Tibial nerve (tissue), 4 donors: Measurements from ENCODE around the gene PDE8B. TPM values are rescaled to one million over a fixed set of nuclear protein-coding genes. Genes with fewer than 3 reads are reported as not detected.

Source experiments
- DNase-seq, 2 donors: peaks; one replicate each; pipeline ENCODE4 v3.0.0-alpha.2; 2019; ENCODE audit warnings: low spot score in 2 of 2
- H3K27ac ChIP-seq, 4 donors: fragments of 200-600 bp; sonication (generic) in 3 of 4; one replicate each; pipeline ENCODE4 v1.5.1; 2017 to 2019; ENCODE audit warnings: mild to moderate bottlenecking in 1 of 4
- H3K27me3 ChIP-seq, 2 donors: fragments of 200-600 bp; sonication (generic) in 1 of 2; one replicate each; pipeline versions ENCODE4 v1.5.1 to v1.6.0; 2017 to 2019
- H3K36me3 ChIP-seq, 3 donors: fragments of 200-600 bp; sonication (generic); one replicate each; pipeline ENCODE4 v1.5.1; 2018 to 2019
- H3K4me1 ChIP-seq, 4 donors: fragments of 200-600 bp; sonication (generic) in 3 of 4; one replicate each; pipeline ENCODE4 v1.5.1; 2017 to 2019
- H3K4me3 ChIP-seq, 4 donors: fragments of 200-600 bp; sonication (generic) in 3 of 4; one replicate each; pipeline ENCODE4 v1.5.1; 2017 to 2019; ENCODE audit warnings: mild to moderate bottlenecking in 1 of 4, moderate library complexity in 1 of 4
- H3K9me3 ChIP-seq, 4 donors: fragments of 200-600 bp; sonication (generic) in 3 of 4; one replicate each; pipeline ENCODE4 v1.5.1; 2017 to 2019
- CTCF ChIP-seq, 5 experiments: fragments of 200-600 bp in 3 of 5; fragments of 450-650 bp in 2 of 5; sonication (generic) in 3 of 5; IDR thresholded peaks; one replicate each; pipeline ENCODE4 v1.5.1; 2016 to 2019; ENCODE audit warnings: antibody characterized with exemption in 5 of 5, mild to moderate bottlenecking in 3 of 5, moderate library complexity in 2 of 5
- EP300 ChIP-seq, 2 donors: sonication (generic); formaldehyde crosslinking; IDR thresholded peaks; one replicate each; pipeline ENCODE4 v1.6.1; 2017; ENCODE audit warnings: antibody characterized with exemption in 2 of 2, mild to moderate bottlenecking in 1 of 2
- POLR2A ChIP-seq, 2 donors: fragments of 450-650 bp; IDR thresholded peaks; one replicate each; pipeline ENCODE4 v1.6.1; 2017; ENCODE audit warnings: antibody characterized with exemption in 2 of 2, mild to moderate bottlenecking in 2 of 2, moderate library complexity in 2 of 2
- WGBS, 2 donors: methylation state at CpG; one replicate each; pipeline ENCODE4 v1.1.5; 2018; 5-methylcytosine and 5-hydroxymethylcytosine counted together
- total RNA-seq, 4 donors: library from RNA; depleted of rRNA; stranded (reverse); fragments of >200 nt; gene quantifications; one replicate each; pipeline ENCODE4 v1.1.0, GENCODE V29; 2016

The PDE8B gene
- total RNA-seq, 4 donors from 2014 or later: 6.3 to 8.8 (median 7.2) TPM

GRCh38 chr5:77223653-77224052 lies 13.2 kb downstream of the PDE8B start:
- WGBS, 2 donors: 93% methylated on average over 4 of the region's 4 CpGs
- DNase-seq: no peak
- TF ChIP-seq CTCF (IDR thresholded peaks at IDR 0.05): no peak
- no peak for TF ChIP-seq EP300 (IDR thresholded peaks at IDR 0.05)
- TF ChIP-seq POLR2A (IDR thresholded peaks at IDR 0.05): no peak
- Histone ChIP-seq H3K4me3 (no peak overlapping the region), H3K9me3 (no peaks in the 10 kb centered on the region), H3K27ac (no peak overlapping the region), H3K36me3 (no peaks in the 10 kb centered on the region), H3K27me3 (no peaks in the 10 kb centered on the region), H3K4me1 (no peaks in the 10 kb centered on the region)

- no peak for DNase-seq
- TF ChIP-seq EP300 (IDR thresholded peaks at IDR 0.05) (no peak), POLR2A (IDR thresholded peaks at IDR 0.05) (no peak), CTCF (IDR thresholded peaks at IDR 0.05) (no peak)
- no peaks in the 10 kb centered on the region for H3K9me3 ChIP-seq
- no peak overlapping the region for H3K4me3 ChIP-seq
- H3K4me1 ChIP-seq: no peaks in the 10 kb centered on the region
- no peak overlapping the region for H3K27ac ChIP-seq
- 59 to 64% methylated on average over 1 of the region's 1 CpG for WGBS, 2 donors
- H3K27me3 ChIP-seq: no peaks in the 10 kb centered on the region
- no peaks in the 10 kb centered on the region for H3K36me3 ChIP-seq
Observed at GRCh38 chr5:77224672-77225355, 14.3 kb downstream of the PDE8B start.

GRCh38 chr5:77225531-77225930 lies 15.1 kb downstream of the PDE8B start:
- Histone ChIP-seq H3K9me3 (no peaks in the 10 kb centered on the region), H3K4me1 (no peaks in the 10 kb centered on the region), H3K27me3 (no peaks in the 10 kb centered on the region), H3K36me3 (no peaks in the 10 kb centered on the region), H3K4me3 (no peak overlapping the region), H3K27ac (no peak overlapping the region)
- 69 to 77% methylated on average over 8 of the region's 8 CpGs for WGBS, 2 donors
- TF ChIP-seq EP300 (IDR thresholded peaks at IDR 0.05): no peak
- no peak for TF ChIP-seq POLR2A (IDR thresholded peaks at IDR 0.05)
- no peak for TF ChIP-seq CTCF (IDR thresholded peaks at IDR 0.05)
- no peak for DNase-seq

DNA sequence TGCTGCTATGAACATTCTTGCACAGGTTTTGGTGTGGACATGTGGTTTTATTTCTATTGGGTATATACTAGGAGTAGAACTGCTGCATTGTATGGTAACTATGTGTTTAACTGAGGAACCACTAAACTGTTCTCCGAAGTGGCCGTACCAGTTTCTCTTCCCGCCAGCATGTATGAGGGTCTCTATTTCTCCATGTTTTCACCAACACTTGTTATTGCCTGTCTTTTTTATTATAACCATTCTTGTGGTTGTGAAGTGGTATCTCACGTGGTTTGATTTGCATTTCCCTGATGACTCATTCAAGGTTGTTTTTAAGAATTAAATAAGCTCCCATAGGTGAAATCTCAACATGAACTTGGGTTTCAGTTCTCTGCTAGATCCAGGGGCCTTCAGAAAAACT lies 19.4 kb downstream of the PDE8B start:
- TF ChIP-seq CTCF (IDR thresholded peaks at IDR 0.05) (no peak), POLR2A (IDR thresholded peaks at IDR 0.05) (no peak), EP300 (IDR thresholded peaks at IDR 0.05) (no peak)
- H3K27ac ChIP-seq: no peak overlapping the region
- 95 to 97% methylated on average over 4 of the region's 4 CpGs for WGBS, 2 donors

DNA sequence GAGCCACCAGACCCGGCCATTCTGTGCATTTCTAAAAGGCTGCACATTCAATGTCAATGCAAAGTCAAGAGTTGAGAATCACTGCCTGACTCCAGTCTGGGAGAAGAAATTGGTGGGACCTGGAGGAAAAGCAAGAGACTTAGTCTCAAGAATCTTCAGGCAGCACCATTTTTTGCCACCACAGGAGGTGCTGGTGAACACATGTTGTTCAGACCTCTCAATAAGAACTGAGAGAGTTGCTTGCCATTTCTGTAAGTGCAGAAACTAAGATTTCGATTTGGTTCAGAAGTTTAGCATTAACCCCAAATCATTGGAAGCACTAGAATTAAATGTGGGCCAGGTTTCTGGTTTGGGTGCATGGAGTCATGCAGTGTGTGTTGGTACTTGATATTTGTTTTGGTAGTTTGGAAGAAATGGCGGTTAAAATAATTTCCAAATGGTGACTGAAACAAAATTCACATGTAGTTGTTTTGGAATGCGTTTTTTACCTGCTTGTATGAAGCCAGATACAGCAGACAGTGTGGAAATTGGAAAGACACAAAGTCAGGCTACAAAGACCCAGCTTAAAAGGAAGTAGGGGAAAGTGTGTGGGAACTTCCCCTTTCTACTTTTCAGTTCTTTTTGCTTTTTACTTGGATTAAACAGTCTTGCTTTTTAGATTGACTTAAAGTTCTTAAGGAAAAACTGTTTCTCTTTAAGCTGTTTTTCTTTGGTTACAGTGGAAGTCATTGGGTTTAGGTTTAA lies 20.4 kb downstream of the PDE8B start:
- WGBS, 2 donors: 85 to 92% methylated on average over 4 of the region's 4 CpGs
- no peaks in the 10 kb centered on the region for H3K36me3 ChIP-seq
- no peak overlapping the region for H3K4me3 ChIP-seq
- no peaks in the 10 kb centered on the region for H3K9me3 ChIP-seq
- DNase-seq: no peak
- no peaks in the 10 kb centered on the region for H3K4me1 ChIP-seq
- no peak for TF ChIP-seq EP300 (IDR thresholded peaks at IDR 0.05)
- TF ChIP-seq POLR2A (IDR thresholded peaks at IDR 0.05): no peak
- no peak for TF ChIP-seq CTCF (IDR thresholded peaks at IDR 0.05)
- H3K27me3 ChIP-seq: no peaks in the 10 kb centered on the region
- no peak overlapping the region for H3K27ac ChIP-seq

More for the DNA sequence above, 19.4 kb downstream of the PDE8B start:
- DNase-seq: no peak
- Histone ChIP-seq H3K27me3 (no peaks in the 10 kb centered on the region), H3K4me1 (no peaks in the 10 kb centered on the region), H3K9me3 (no peaks in the 10 kb centered on the region), H3K36me3 (no peaks in the 10 kb centered on the region), H3K4me3 (no peak overlapping the region)
